SU-DHL-6 (cell line): ENCODE results near the gene CYP26B1.

Experiments
- H2AFZ ChIP-seq: fragments of 200-600 bp; sonication (generic); 2 replicates; pipeline ENCODE4 v1.6.1; 2014; ENCODE audit warnings: low read depth, mild to moderate bottlenecking, moderate library complexity, mixed read lengths, antibody characterized with exemption, low read length; ENCODE audit not compliant: severe bottlenecking
- H3F3A ChIP-seq: fragments of 200-600 bp; shearing (Covaris generic); 2 replicates; pipeline ENCODE4 v1.6.0; 2016; ENCODE audit warnings: antibody characterized with exemption, mild to moderate bottlenecking; ENCODE audit not compliant: insufficient read depth
- H3K27ac ChIP-seq: fragments of 200-600 bp; sonication (generic); 2 replicates; pipeline ENCODE4 v1.5.1; 2016; ENCODE audit warnings: low read depth, mild to moderate bottlenecking, low read length, moderate library complexity, mixed read lengths
- H3K27me3 ChIP-seq: fragments of 200-600 bp; sonication (generic), shearing (Covaris generic); 2 replicates; pipeline ENCODE4 v1.6.0; 2014; ENCODE audit warnings: mild to moderate bottlenecking, low read length
- H3K36me3 ChIP-seq: fragments of 200-600 bp; sonication (generic); 2 replicates; pipeline ENCODE4 v1.6.1; 2014; ENCODE audit warnings: mild to moderate bottlenecking, low read length, mixed read lengths
- H3K4me2 ChIP-seq: fragments of 300-600, 200-600 bp; shearing (Covaris generic), sonication (generic); 2 replicates; pipeline ENCODE4 v1.6.0; 2014; ENCODE audit warnings: low read length, low read depth, mild to moderate bottlenecking; ENCODE audit not compliant: poor library complexity, severe bottlenecking
- H3K4me3 ChIP-seq: fragments of 200-600 bp; sonication (generic); 2 replicates; pipeline ENCODE4 v1.5.1; 2014; ENCODE audit warnings: antibody characterized with exemption, low read length, mild to moderate bottlenecking, mixed read lengths; ENCODE audit not compliant: insufficient read depth, poor library complexity, severe bottlenecking
- H3K79me2 ChIP-seq: fragments of 200-600 bp; sonication (generic); 2 replicates; pipeline ENCODE4 v1.6.1; 2014; ENCODE audit warnings: mild to moderate bottlenecking, low read length, moderate library complexity; ENCODE audit not compliant: insufficient read depth
- H3K9ac ChIP-seq: fragments of 200-600 bp; sonication (generic); 2 replicates; pipeline ENCODE4 v1.7.0; 2014; ENCODE audit warnings: mild to moderate bottlenecking, low read length
- H3K9me2 ChIP-seq: fragments of 200-600 bp; sonication (generic); replicated peaks from 2 replicates; pipeline ENCODE4 v1.6.1; 2014; ENCODE audit warnings: low read length; ENCODE audit not compliant: insufficient read depth
- H3K9me3 ChIP-seq: fragments of 200-600 bp; sonication (generic); 2 replicates; pipeline ENCODE4 v1.6.1; 2014; ENCODE audit warnings: low read length, mixed read lengths; ENCODE audit not compliant: insufficient read depth
- H4K20me1 ChIP-seq: fragments of 200-600 bp; sonication (generic); 2 replicates; pipeline ENCODE4 v1.6.1; 2014; ENCODE audit warnings: low read depth, mild to moderate bottlenecking, antibody characterized with exemption, low read length, moderate library complexity, mixed read lengths
- EZH2phosphoT487 ChIP-seq: fragments of 200-600 bp; sonication (generic), shearing (Covaris generic); conservative IDR thresholded peaks from 2 replicates; pipeline ENCODE4 v1.6.1; 2018; ENCODE audit warnings: mild to moderate bottlenecking, antibody characterized with exemption, low read length, moderate library complexity, mixed read lengths
- TF ChIP-seq, protein P1 (sequence below): fragments of 200-600 bp; sonication (generic); IDR thresholded peaks from one replicate; pipeline ENCODE4 v1.5.1; 2017; ENCODE audit warnings: antibody characterized with exemption, mild to moderate bottlenecking, low read length, moderate library complexity; ENCODE audit not compliant: insufficient read depth, poor library complexity, severe bottlenecking

Gene CYP26B1

DNA sequence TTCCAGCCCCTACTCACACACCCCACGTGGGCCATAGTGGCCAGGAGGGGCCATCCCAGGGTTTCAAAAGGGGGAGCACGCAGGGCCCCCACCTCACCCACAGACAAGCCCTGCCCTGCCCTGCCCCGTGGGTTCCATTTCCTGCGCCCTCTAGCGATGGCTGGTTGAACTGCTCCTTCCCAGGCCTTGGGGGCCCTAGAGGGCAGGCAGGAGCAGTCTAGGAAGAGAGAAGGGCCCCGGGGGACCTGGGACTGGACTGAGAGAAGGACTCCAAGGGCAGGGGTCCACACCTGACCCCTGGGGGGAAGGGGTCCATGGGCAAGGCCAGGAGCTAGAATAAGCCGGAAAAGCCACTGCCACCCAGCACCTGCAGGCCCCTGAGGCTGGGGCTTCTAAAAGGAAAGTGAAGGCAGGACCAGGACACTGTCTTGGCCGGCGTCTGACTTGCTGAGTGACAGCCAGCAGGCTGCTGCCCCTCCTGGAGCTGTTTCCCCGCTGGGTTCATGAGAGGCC is 10.1 kb downstream of the CYP26B1 start:
- H3K27me3 ChIP-seq, result no peaks in the 10 kb centered on the region
- H2AFZ ChIP-seq, result no peak overlapping the region
- H3K9ac ChIP-seq, result no peak overlapping the region
- H3K9me2 ChIP-seq, result no peaks in the 10 kb centered on the region
- no peaks in the 10 kb centered on the region for H3K79me2 ChIP-seq
- H3K4me3 ChIP-seq, result no peak overlapping the region
- TF ChIP-seq, protein P1, sequence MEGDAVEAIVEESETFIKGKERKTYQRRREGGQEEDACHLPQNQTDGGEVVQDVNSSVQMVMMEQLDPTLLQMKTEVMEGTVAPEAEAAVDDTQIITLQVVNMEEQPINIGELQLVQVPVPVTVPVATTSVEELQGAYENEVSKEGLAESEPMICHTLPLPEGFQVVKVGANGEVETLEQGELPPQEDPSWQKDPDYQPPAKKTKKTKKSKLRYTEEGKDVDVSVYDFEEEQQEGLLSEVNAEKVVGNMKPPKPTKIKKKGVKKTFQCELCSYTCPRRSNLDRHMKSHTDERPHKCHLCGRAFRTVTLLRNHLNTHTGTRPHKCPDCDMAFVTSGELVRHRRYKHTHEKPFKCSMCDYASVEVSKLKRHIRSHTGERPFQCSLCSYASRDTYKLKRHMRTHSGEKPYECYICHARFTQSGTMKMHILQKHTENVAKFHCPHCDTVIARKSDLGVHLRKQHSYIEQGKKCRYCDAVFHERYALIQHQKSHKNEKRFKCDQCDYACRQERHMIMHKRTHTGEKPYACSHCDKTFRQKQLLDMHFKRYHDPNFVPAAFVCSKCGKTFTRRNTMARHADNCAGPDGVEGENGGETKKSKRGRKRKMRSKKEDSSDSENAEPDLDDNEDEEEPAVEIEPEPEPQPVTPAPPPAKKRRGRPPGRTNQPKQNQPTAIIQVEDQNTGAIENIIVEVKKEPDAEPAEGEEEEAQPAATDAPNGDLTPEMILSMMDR, result peak; percentile 90
- no peak for TF ChIP-seq EZH2phosphoT487
- no peaks in the 10 kb centered on the region for H3K36me3 ChIP-seq
- H3K4me2 ChIP-seq, result no peak overlapping the region
- H3K9me3 ChIP-seq, result no peaks in the 10 kb centered on the region
- H4K20me1 ChIP-seq, result no peaks in the 10 kb centered on the region
- no peaks in the 10 kb centered on the region for H3F3A ChIP-seq
- H3K27ac ChIP-seq, result no peak overlapping the region

- H3K79me2 ChIP-seq, result no peaks in the 10 kb centered on the region
- H3K9me3 ChIP-seq, result no peaks in the 10 kb centered on the region
- no peaks in the 10 kb centered on the region for H3K27me3 ChIP-seq
- H3F3A ChIP-seq, result no peaks in the 10 kb centered on the region
- no peak overlapping the region for H3K4me3 ChIP-seq
- no peaks in the 10 kb centered on the region for H3K9me2 ChIP-seq
- H2AFZ ChIP-seq, result no peak overlapping the region
- no peaks in the 10 kb centered on the region for H3K36me3 ChIP-seq
- H3K27ac ChIP-seq, result no peak overlapping the region
- H3K4me2 ChIP-seq, result no peak overlapping the region
- TF ChIP-seq EZH2phosphoT487, result no peak
- TF ChIP-seq, protein P1, result no peak
- H4K20me1 ChIP-seq, result no peaks in the 10 kb centered on the region
- no peak overlapping the region for H3K9ac ChIP-seq
These were observed 10.6 kb downstream of the CYP26B1 start for GRCh38 chr2:72136933-72137497.

GRCh38 chr2:72136331-72136730 is 11.3 kb downstream of the CYP26B1 start:
- Histone ChIP-seq H3F3A (no peaks in the 10 kb centered on the region), H3K27me3 (no peaks in the 10 kb centered on the region), H4K20me1 (no peaks in the 10 kb centered on the region), H3K4me2 (no peak overlapping the region), H3K9ac (no peak overlapping the region), H2AFZ (no peak overlapping the region), H3K79me2 (no peaks in the 10 kb centered on the region), H3K4me3 (no peak overlapping the region), H3K27ac (no peak overlapping the region), H3K9me3 (no peaks in the 10 kb centered on the region), H3K9me2 (no peaks in the 10 kb centered on the region), H3K36me3 (no peaks in the 10 kb centered on the region)
- TF ChIP-seq EZH2phosphoT487, result no peak
- TF ChIP-seq, protein P1, result no peak
